Cardiac muscle cell (in vitro differentiated cells and primary cell): ENCODE results near the gene ARID3A. TPM values are rescaled to one million over a fixed set of nuclear protein-coding genes. Genes with fewer than 3 reads are reported as not detected.
A peak's percentile ranks its signal among the peaks of the same experiment; 100 is the strongest.

Experiments used
- DNase-seq, 2 donors: peaks; one replicate each; pipeline versions ENCODE4 v3.0.0 to v3.0.0-alpha.2; 2010 to 2017; ENCODE audit warnings: low read depth in 1 of 2, low spot score in 1 of 2
- H3K27ac ChIP-seq: fragments of 200-600 bp; sonication (generic); 2 replicates; pipeline ENCODE4 v1.5.1; 2016
- H3K27me3 ChIP-seq: fragments of 200-600 bp; sonication (generic); 2 replicates; pipeline ENCODE4 v1.6.0; 2016; ENCODE audit warnings: control low read depth
- H3K36me3 ChIP-seq: fragments of 200-600 bp; sonication (generic); 2 replicates; pipeline ENCODE4 v1.5.1; 2016; ENCODE audit warnings: control low read depth
- H3K4me1 ChIP-seq: fragments of 200-600 bp; sonication (generic); 2 replicates; pipeline ENCODE4 v1.8.1; 2017; ENCODE audit warnings: low read depth, mild to moderate bottlenecking, mixed run types
- H3K4me3 ChIP-seq: fragments of 200-600 bp; sonication (generic); 2 replicates; pipeline ENCODE4 v1.5.1; 2016; ENCODE audit warnings: mild to moderate bottlenecking
- H3K9me3 ChIP-seq: fragments of 200-600 bp; sonication (generic); 2 replicates; pipeline ENCODE4 v1.5.1; 2017; ENCODE audit warnings: low read depth, mild to moderate bottlenecking, control low read depth
- polyA plus RNA-seq: library from polyadenylated mRNA; unstranded; fragments of >200 nt; fragmentation: Nextera tagmentation; extraction: Ambion mirVana; gene quantifications from 2 replicates; pipeline ENCODE4 v1.2.1, GENCODE V29; 2016
- total RNA-seq: library from RNA; depleted of rRNA; stranded (reverse); fragments of >200 nt; gene quantifications from 2 replicates; pipeline ENCODE4 v1.2.3, GENCODE V29; 2016
- TF ChIP-seq, protein P1 (sequence below): IDR thresholded peaks from 2 replicates; pipeline ENCODE4 v1.5.1; 2012; ENCODE audit warnings: low read depth, mild to moderate bottlenecking, low read length

Gene ARID3A
- total and polyA plus RNA-seq, 2 experiments from 2014 or later, result 39.1 to 62.3 TPM

GRCh38 chr19:958967-959855 is 33.4 kb downstream of the ARID3A start:
- TF ChIP-seq, protein P1, sequence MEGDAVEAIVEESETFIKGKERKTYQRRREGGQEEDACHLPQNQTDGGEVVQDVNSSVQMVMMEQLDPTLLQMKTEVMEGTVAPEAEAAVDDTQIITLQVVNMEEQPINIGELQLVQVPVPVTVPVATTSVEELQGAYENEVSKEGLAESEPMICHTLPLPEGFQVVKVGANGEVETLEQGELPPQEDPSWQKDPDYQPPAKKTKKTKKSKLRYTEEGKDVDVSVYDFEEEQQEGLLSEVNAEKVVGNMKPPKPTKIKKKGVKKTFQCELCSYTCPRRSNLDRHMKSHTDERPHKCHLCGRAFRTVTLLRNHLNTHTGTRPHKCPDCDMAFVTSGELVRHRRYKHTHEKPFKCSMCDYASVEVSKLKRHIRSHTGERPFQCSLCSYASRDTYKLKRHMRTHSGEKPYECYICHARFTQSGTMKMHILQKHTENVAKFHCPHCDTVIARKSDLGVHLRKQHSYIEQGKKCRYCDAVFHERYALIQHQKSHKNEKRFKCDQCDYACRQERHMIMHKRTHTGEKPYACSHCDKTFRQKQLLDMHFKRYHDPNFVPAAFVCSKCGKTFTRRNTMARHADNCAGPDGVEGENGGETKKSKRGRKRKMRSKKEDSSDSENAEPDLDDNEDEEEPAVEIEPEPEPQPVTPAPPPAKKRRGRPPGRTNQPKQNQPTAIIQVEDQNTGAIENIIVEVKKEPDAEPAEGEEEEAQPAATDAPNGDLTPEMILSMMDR, result no peak
- Histone ChIP-seq H3K4me1 (peaks cover 36% of the 10 kb centered on the region), H3K9me3 (no peaks in the 10 kb centered on the region), H3K36me3 (peaks cover 2% of the 10 kb centered on the region), H3K4me3 (no peak overlapping the region), H3K27me3 (no peaks in the 10 kb centered on the region), H3K27ac (peak overlapping the region; percentile 81)
- DNase-seq, result peak in 1 of 2 donors; percentile 35

DNA sequence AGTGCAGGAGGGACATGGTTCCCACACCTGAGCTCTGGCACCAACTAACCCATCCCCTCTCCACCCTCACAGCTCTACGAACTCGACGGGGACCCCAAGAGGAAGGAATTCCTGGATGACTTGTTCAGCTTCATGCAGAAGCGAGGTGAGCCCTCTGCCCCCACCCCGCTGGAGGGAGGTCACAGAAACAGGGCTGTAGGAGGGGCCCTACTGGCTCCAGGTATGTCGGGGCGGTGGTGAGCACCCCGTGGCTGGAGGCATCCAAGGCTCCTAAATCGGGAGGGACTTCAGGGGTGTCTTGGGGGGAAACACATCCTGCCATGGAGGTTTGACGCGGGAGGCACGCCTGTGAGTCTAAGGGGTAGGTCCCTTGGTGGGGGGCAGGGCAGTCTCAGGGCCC is 34.2 kb downstream of the ARID3A start:
- TF ChIP-seq, protein P1, result no peak
- H3K9me3 ChIP-seq, result no peaks in the 10 kb centered on the region
- H3K4me1 ChIP-seq, result peaks cover 28% of the 10 kb centered on the region
- H3K27ac ChIP-seq, result peak overlapping the region; percentile 81
- peaks cover 7% of the 10 kb centered on the region for H3K36me3 ChIP-seq
- DNase-seq, result peak in 1 of 2 donors; percentile 39
- no peaks in the 10 kb centered on the region for H3K27me3 ChIP-seq
- H3K4me3 ChIP-seq, result no peak overlapping the region

DNA sequence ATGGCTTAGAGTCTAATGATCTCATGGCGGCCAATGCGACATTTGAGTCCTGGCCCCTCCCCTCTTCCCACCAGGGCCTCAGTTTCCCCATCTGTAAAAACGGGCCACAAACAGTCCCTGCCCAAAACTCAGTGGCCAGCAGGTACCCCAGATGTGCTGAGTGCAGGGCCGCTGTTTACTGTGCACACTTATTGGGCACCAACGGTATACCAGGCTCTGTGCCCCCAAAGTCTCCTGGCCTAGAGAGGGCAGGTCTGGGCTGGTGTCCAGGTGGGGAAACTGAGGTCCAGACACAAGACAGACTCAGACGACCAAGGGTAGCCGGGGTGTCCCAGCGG is 34.7 kb downstream of the ARID3A start:
- H3K9me3 ChIP-seq, result no peaks in the 10 kb centered on the region

DNA sequence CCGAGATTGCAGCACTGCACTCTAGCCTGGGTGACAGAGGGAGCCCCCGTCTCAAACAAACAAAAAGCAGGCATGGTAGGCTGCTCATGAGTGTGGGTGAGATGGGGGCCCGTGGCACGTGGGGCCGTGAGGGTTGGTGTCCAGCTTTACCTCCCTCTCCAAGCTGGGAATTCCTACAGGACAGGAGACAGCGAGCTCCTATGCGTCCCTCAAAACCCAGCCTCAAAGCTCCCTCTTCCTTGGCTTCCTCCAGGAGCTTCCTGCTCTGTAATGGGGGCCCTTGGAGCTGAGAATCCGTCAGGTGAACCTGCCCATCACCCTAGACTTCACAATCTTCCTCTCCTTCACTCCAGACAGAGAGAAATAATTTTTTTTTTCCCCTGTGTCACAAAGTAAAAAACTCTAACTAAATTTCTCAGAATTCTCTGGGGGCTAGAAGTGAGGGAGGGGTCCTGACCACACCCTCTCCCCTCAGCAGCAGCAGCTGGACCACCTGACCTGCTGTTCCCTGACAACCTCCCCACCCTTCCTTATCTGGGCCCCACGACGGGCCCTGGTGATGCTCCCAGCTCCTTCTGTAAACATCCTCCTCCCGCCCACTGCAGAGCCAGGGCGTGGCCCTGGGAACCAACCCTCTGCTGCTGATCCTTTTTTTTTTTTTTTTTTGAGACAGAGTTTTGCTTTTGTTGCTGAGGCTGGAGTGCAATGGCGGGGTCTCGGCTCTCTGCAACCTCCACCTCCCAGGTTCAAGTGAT is 36.2 kb downstream of the ARID3A start:
- Histone ChIP-seq H3K4me3 (no peak overlapping the region), H3K9me3 (no peaks in the 10 kb centered on the region), H3K27ac (peak overlapping the region; percentile 81), H3K27me3 (no peaks in the 10 kb centered on the region), H3K4me1 (peaks cover 13% of the 10 kb centered on the region), H3K36me3 (peaks cover 18% of the 10 kb centered on the region)
- DNase-seq, result no peak
- TF ChIP-seq, protein P1, result no peak

More for the DNA sequence above, 34.7 kb downstream of the ARID3A start:
- Histone ChIP-seq H3K36me3 (peaks cover 12% of the 10 kb centered on the region), H3K4me3 (no peak overlapping the region), H3K4me1 (peaks cover 23% of the 10 kb centered on the region), H3K27ac (peak overlapping the region; percentile 81), H3K27me3 (no peaks in the 10 kb centered on the region)
- DNase-seq, result no peak
- TF ChIP-seq, protein P1, result no peak

GRCh38 chr19:962683-963400 is 37.0 kb downstream of the ARID3A start:
- peaks cover 13% of the 10 kb centered on the region for H3K4me1 ChIP-seq
- peak overlapping the region; percentile 14 for H3K27ac ChIP-seq
- H3K9me3 ChIP-seq, result no peaks in the 10 kb centered on the region
- H3K27me3 ChIP-seq, result no peaks in the 10 kb centered on the region
- peaks cover 24% of the 10 kb centered on the region for H3K36me3 ChIP-seq
- TF ChIP-seq, protein P1, result no peak
- no peak for DNase-seq
- H3K4me3 ChIP-seq, result no peak overlapping the region
